HepG2 (cell line): ENCODE results near the gene CTBP1. TPM values are rescaled to one million over a fixed set of nuclear protein-coding genes. Genes with fewer than 3 reads are reported as not detected.
A peak's percentile ranks its signal among the peaks of the same experiment; 100 is the strongest.

Experiments used
- ATAC-seq: fragments of 200-7000 bp; cut with Tn5 transposase; 3 replicates; pipeline ENCODE4 v1.9.1; 2020; ENCODE audit warnings: mild to moderate bottlenecking, moderate library complexity
- BruUV-seq: library from RNA; stranded (reverse); fragments of 400-500 nt; replicated peaks from 2 replicates; lab custom pipeline; 2021; lab: Mats Ljungman, UMichigan
- CTCF ChIA-PET: fragments of 300-600 bp; formaldehyde crosslinking; extraction: SDS; loops from one replicate; lab custom pipeline; 2021; ENCODE audit warnings: low total read pairs, inconsistent platforms, low intra/inter-chr PET ratio; lab: Yijun Ruan, JAX
- POLR2A ChIA-PET: fragments of 350-600 bp; sonication (Branson Sonifier 250); formaldehyde crosslinking; loops from one replicate; lab custom pipeline; 2020; ENCODE audit warnings: antibody characterized with exemption, inconsistent platforms; lab: Yijun Ruan, JAX
- DNase-seq: peaks from one replicate; pipeline ENCODE4 v3.0.0-alpha.2; 2015; ENCODE audit warnings: low spot score
- FAIRE-seq: peaks from 3 replicates; lab custom pipeline; 2011; peaks lifted over from hg19 to GRCh38; lab: Jason Lieb, UNC
- H2AFZ ChIP-seq: one replicate; pipeline ENCODE4 v1.6.1; 2011; ENCODE audit warnings: low read length, inconsistent platforms
- H3K27ac ChIP-seq: fragments of 300-600 bp; 3 replicates; pipeline ENCODE4 v1.8.0; 2011; ENCODE audit warnings: mixed run types, mild to moderate bottlenecking, mixed read lengths, low read length, inconsistent platforms; ENCODE audit not compliant: insufficient read depth; ENCODE audit errors: extremely low read length
- H3K27me3 ChIP-seq, 2 experiments: fragments of 200-600 bp in 1 of 2; 2 replicates in 1 of 2; 3 replicates in 1 of 2; pipeline versions ENCODE4 v1.6.0 to v1.8.0; 2011; ENCODE audit warnings: low read length in 2 of 2, mild to moderate bottlenecking in 2 of 2, moderate library complexity in 2 of 2, inconsistent platforms in 1 of 2; ENCODE audit not compliant: insufficient read depth in 2 of 2, control insufficient read depth in 1 of 2
- H3K36me3 ChIP-seq, 2 experiments: fragments of 200-600 bp in 1 of 2; replicated peaks in 1 of 2; 2 replicates in 1 of 2; 3 replicates in 1 of 2; pipeline versions ENCODE4 v1.5.1 to v1.8.0; 2011; ENCODE audit warnings: low read length in 2 of 2, inconsistent platforms in 1 of 2; ENCODE audit not compliant: insufficient read depth in 2 of 2, control insufficient read depth in 1 of 2
- H3K4me1 ChIP-seq: 2 replicates; pipeline ENCODE4 v1.5.1; 2012; ENCODE audit warnings: low read length, inconsistent platforms; ENCODE audit not compliant: insufficient read depth
- H3K4me2 ChIP-seq: 2 replicates; pipeline ENCODE4 v1.6.0; 2011; ENCODE audit warnings: low read depth, low read length, inconsistent platforms
- H3K4me3 ChIP-seq, 3 experiments: fragments of 200-600 bp in 1 of 3; sonication (generic), shearing (Covaris generic) in 1 of 3; replicated peaks in 1 of 3; 2 replicates each; pipeline ENCODE4 v1.5.1; 2011 to 2016; ENCODE audit warnings: low read length in 3 of 3, inconsistent platforms in 2 of 3, low read depth in 2 of 3, mild to moderate bottlenecking in 2 of 3, control low read depth in 1 of 3, mixed read lengths in 1 of 3; ENCODE audit not compliant: insufficient read depth in 1 of 3
- H3K79me2 ChIP-seq: one replicate; pipeline ENCODE4 v1.6.1; 2011; ENCODE audit warnings: low read length, inconsistent platforms; ENCODE audit not compliant: insufficient read depth
- H3K9ac ChIP-seq: 2 replicates; pipeline ENCODE4 v1.6.0; 2011; ENCODE audit warnings: mild to moderate bottlenecking, low read depth, low read length, inconsistent platforms; ENCODE audit not compliant: insufficient read depth
- H3K9me3 ChIP-seq: 2 replicates; pipeline ENCODE4 v1.5.1; 2012; ENCODE audit warnings: mild to moderate bottlenecking, low read length
- H4K20me1 ChIP-seq: 2 replicates; pipeline ENCODE4 v1.6.0; 2011; ENCODE audit warnings: inconsistent platforms, mild to moderate bottlenecking, low read length, moderate library complexity; ENCODE audit not compliant: insufficient read depth
- CEBPB ChIP-seq: IDR thresholded peaks from 2 replicates; pipeline ENCODE4 v1.6.1; 2011; ENCODE audit warnings: low read depth, low read length, improper control_type of control experiment, borderline replicate concordance
- FOXO1 ChIP-seq: sonication (generic); formaldehyde crosslinking; IDR thresholded peaks from 2 replicates; pipeline ENCODE4 v1.4.0; 2020; ENCODE audit warnings: missing genetic modification reagents
- KDM2A ChIP-seq: sonication (generic); formaldehyde crosslinking; IDR thresholded peaks from 2 replicates; pipeline ENCODE4 v1.4.0; 2020; ENCODE audit warnings: low read depth, missing genetic modification reagents, borderline replicate concordance
- KLF11 ChIP-seq: IDR thresholded peaks from 2 replicates; pipeline ENCODE4 v1.6.1; 2016; ENCODE audit warnings: missing compliant biosample characterization
- KMT2A ChIP-seq: sonication (generic); formaldehyde crosslinking; IDR thresholded peaks from 2 replicates; pipeline ENCODE4 v1.4.0; 2020; ENCODE audit warnings: missing genetic modification reagents
- SOX13 ChIP-seq, 3 experiments: fragments of 450-650 bp in 1 of 3; sonication (generic) in 1 of 3; formaldehyde crosslinking in 1 of 3; IDR thresholded peaks in 2 of 3; conservative IDR thresholded peaks in 1 of 3; 2 replicates each; pipeline versions ENCODE4 v1.5.0 to v1.6.1; 2016 to 2020; ENCODE audit warnings: antibody characterized with exemption in 1 of 3, mild to moderate bottlenecking in 1 of 3, missing compliant biosample characterization in 1 of 3, missing genetic modification reagents in 1 of 3, moderate library complexity in 1 of 3
- SRSF1 ChIP-seq: fragments of 200-400 bp; formaldehyde crosslinking; optimal IDR thresholded peaks from 2 replicates; pipeline ENCODE3; 2017; ENCODE audit warnings: mild to moderate bottlenecking, low read depth, low read length, moderate library complexity
- TCF7 ChIP-seq: sonication (generic); IDR thresholded peaks from 2 replicates; pipeline ENCODE4 v1.6.1; 2016; ENCODE audit warnings: antibody characterized with exemption, low read depth
- TOE1 ChIP-seq: sonication (generic); formaldehyde crosslinking; IDR thresholded peaks from 2 replicates; pipeline ENCODE4 v1.4.0; 2020; ENCODE audit warnings: mild to moderate bottlenecking, missing genetic modification reagents
- YEATS2 ChIP-seq: sonication (generic); formaldehyde crosslinking; IDR thresholded peaks from 2 replicates; pipeline ENCODE4 v1.4.0; 2020; ENCODE audit warnings: missing genetic modification reagents, borderline replicate concordance
- ZBTB7A ChIP-seq: sonication (generic); formaldehyde crosslinking; IDR thresholded peaks from 2 replicates; pipeline ENCODE4 v1.8.0; 2022; ENCODE audit warnings: mild to moderate bottlenecking, missing genetic modification reagents
- ZNF143 ChIP-seq: sonication (generic); formaldehyde crosslinking; IDR thresholded peaks from 2 replicates; pipeline ENCODE4 v1.4.0; 2020; ENCODE audit warnings: missing genetic modification reagents
- ZNF552 ChIP-seq: sonication (generic); formaldehyde crosslinking; IDR thresholded peaks from 2 replicates; pipeline ENCODE4 v1.9.0; 2022; ENCODE audit warnings: missing genetic modification reagents, mild to moderate bottlenecking, borderline replicate concordance
- WGBS: methylation state at CpG from one replicate; pipeline ENCODE4 v1.1.6; 2017; ENCODE audit warnings: low lambda C conversion rate; 5-methylcytosine and 5-hydroxymethylcytosine counted together
- in situ Hi-C: cut with HindIII; loops from 2 replicates; pipeline ENCODE4 v1.10.0; 2017; ENCODE audit warnings: low pct_unique_long_range_greater_than_20kb; ENCODE audit not compliant: extremely low pct_ligation_motif_present
- intact Hi-C: fragments of 100-400 bp; cut with micrococcal nuclease; formaldehyde crosslinking; loops from one replicate; pipeline ENCODE4 v1.10.0; 2022; ENCODE audit not compliant: unreplicated experiment
- polyA plus RNA-seq, 8 experiments: library from polyadenylated mRNA; depleted of rRNA in 3 of 8; stranded (reverse) in 7 of 8; unstranded in 1 of 8; fragments of >200 nt; fragmentation: Illumina TruSeq in 4 of 8; extraction: Trizol in 4 of 8; gene quantifications; 2 replicates each; pipeline versions ENCODE4 v1.2.1 to v1.2.3, GENCODE V29; 2011 to 2016; ENCODE audit warnings: low read depth in 4 of 8, missing spikeins in 1 of 8, mixed read lengths in 1 of 8; ENCODE audit not compliant: insufficient read depth in 1 of 8
- total RNA-seq, 5 experiments: library from RNA; depleted of rRNA; stranded (reverse); fragments of >200 nt; fragmentation: Illumina TruSeq; extraction: Trizol; gene quantifications; 2 replicates each; pipeline ENCODE4 v1.2.3, GENCODE V29; 2016; ENCODE audit warnings: low read depth in 1 of 5
- TF ChIP-seq, protein P1 (sequence below): sonication (generic); formaldehyde crosslinking; IDR thresholded peaks from 2 replicates; pipeline ENCODE4 v1.4.0; 2020; ENCODE audit warnings: mild to moderate bottlenecking, missing genetic modification reagents
- TF ChIP-seq, protein P2 (sequence below): IDR thresholded peaks from 2 replicates; pipeline ENCODE4 v1.6.1; 2012; ENCODE audit warnings: inconsistent platforms
- TF ChIP-seq, protein P3 (sequence below): sonication (generic); formaldehyde crosslinking; IDR thresholded peaks from 2 replicates; pipeline ENCODE4 v1.4.0; 2020; ENCODE audit warnings: low read depth, missing genetic modification reagents

The CTBP1 gene
- total and polyA plus RNA-seq, 2 of the 13 experiments (the other 11 are each of a cell fraction or from before 2014, with no cell fraction given) = 78.5 to 112 TPM

DNA sequence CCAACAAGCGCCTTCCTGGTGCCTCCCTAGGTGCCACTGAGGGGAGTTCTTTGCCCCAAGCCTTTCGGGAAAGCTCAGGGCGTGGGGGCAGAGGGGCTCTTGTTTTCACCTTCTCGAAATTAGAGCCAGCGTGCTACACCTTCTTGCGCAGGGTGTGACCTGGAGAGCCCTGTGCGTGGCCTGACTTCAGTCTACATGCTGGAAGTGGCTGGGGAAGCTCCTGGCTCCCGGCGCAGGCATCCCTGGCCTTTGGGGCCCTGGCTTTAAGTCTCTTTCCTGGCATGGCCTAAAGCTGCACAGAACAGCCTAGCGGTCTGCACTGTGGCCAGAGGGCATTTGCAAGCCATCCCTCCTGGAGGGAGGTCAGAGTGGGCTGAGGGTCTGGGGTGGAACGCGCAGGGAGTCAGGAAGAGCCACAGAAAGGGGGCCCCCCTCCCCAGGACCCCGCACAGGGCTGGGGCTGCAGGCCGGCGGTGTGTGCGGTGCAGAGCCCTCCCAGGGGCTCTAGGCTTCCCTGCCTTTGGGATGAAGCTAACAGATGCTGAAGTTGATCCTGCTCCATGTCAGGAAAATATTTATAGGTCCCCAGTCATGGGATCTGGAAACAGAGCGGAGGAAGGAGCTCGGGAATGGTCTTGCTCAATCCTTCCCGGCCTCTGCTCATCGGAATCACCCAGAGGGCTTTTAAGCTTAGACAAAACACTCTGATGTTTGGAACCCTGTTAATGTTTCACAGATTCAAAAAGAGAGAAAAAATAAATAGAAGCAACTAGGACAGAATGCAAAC is 75.8 kb downstream of the CTBP1 start:
- ATAC-seq (peak; percentile 78), DNase-seq (peak; percentile 89), FAIRE-seq (peak; percentile 97)
- 5% methylated on average over 14 of the region's 20 CpGs for WGBS
- peak overlapping the region; percentile 78 for H3K27ac ChIP-seq
- H3K27me3 ChIP-seq = peaks cover 0 to 1% of the 10 kb centered on the region in 2 experiments; a peak in 1 of 5 replicates
- ChIA-PET CTCF (no interaction called here), POLR2A (interaction anchor here (0.6 to 4.6 kb wide), 15 partner anchors 10 to 173 kb away, joined by 3 to 95 read pairs (median 6); partner anchors contain the start of genes CTBP1, MAEA and UVSSA)
- no peaks in the 10 kb centered on the region for H3K79me2 ChIP-seq
- H3K9ac ChIP-seq = peak overlapping the region; percentile 74
- BruUV-seq = no TSS peak
- H3K4me1 ChIP-seq = peaks cover 63% of the 10 kb centered on the region
- H4K20me1 ChIP-seq = no peaks in the 10 kb centered on the region
- H3K4me2 ChIP-seq = peak overlapping the region; percentile 93
- H3K9me3 ChIP-seq = no peaks in the 10 kb centered on the region
- H2AFZ ChIP-seq = no peak overlapping the region
- in situ Hi-C loops = loop anchor here (5.0 kb wide), 1 partner anchor 34 kb away; no protein-coding TSS in a partner anchor
- H3K4me3 ChIP-seq = peak overlapping the region; percentile 58 to 83 (median 81)
- intact Hi-C loops = loop anchor here (1.0 to 2.0 kb wide), 2 partner anchors 32 to 76 kb away; partner anchors contain the start of gene CTBP1
- H3K36me3 ChIP-seq = peaks cover 3 to 9% of the 10 kb centered on the region in 2 experiments; a peak in 2 of 5 replicates
- TF ChIP-seq KLF11 (CRISPR knock-in tag) (0 out of 2 replicates have a peak, but pooled peaks have one; percentile 21), TCF7 (peak; percentile 63), KMT2A (peak; percentile 48; the same call in 1 of the 2 replicates), ZNF552 (CRISPR knock-in tag) (0 out of 2 replicates have a peak, but pooled peaks have one; percentile 61), ZBTB7A (CRISPR knock-in tag) (0 out of 2 replicates have a peak, but pooled peaks have one; percentile 44), SRSF1 (peak; percentile 17), YEATS2 (CRISPR knock-in tag) (0 out of 2 replicates have a peak, but pooled peaks have one; percentile 11), FOXO1 (CRISPR knock-in tag) (peak; percentile 24), SOX13 (IDR thresholded peaks at IDR 0.05) (no peak), SOX13 (CRISPR knock-in tag; conservative IDR thresholded peaks at IDR 0.05 in 1 of 2, IDR thresholded peaks at IDR 0.05 in 1 of 2) (peak in 1 of 2 experiments; percentile 51; a peak in 1 of 4 replicates), KDM2A (CRISPR knock-in tag) (peak; percentile 40; the same call in 1 of the 2 replicates), TOE1 (CRISPR knock-in tag) (no peak), ZNF143 (no peak), CEBPB (peak; percentile 94)
- TF ChIP-seq, protein P1, sequence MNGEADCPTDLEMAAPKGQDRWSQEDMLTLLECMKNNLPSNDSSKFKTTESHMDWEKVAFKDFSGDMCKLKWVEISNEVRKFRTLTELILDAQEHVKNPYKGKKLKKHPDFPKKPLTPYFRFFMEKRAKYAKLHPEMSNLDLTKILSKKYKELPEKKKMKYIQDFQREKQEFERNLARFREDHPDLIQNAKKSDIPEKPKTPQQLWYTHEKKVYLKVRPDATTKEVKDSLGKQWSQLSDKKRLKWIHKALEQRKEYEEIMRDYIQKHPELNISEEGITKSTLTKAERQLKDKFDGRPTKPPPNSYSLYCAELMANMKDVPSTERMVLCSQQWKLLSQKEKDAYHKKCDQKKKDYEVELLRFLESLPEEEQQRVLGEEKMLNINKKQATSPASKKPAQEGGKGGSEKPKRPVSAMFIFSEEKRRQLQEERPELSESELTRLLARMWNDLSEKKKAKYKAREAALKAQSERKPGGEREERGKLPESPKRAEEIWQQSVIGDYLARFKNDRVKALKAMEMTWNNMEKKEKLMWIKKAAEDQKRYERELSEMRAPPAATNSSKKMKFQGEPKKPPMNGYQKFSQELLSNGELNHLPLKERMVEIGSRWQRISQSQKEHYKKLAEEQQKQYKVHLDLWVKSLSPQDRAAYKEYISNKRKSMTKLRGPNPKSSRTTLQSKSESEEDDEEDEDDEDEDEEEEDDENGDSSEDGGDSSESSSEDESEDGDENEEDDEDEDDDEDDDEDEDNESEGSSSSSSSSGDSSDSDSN = peak; percentile 9; the same call in 1 of the 2 replicates
- TF ChIP-seq, protein P2, sequence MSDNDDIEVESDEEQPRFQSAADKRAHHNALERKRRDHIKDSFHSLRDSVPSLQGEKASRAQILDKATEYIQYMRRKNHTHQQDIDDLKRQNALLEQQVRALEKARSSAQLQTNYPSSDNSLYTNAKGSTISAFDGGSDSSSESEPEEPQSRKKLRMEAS = peak; percentile 34; the same call in 1 of the 2 replicates
- TF ChIP-seq, protein P3, sequence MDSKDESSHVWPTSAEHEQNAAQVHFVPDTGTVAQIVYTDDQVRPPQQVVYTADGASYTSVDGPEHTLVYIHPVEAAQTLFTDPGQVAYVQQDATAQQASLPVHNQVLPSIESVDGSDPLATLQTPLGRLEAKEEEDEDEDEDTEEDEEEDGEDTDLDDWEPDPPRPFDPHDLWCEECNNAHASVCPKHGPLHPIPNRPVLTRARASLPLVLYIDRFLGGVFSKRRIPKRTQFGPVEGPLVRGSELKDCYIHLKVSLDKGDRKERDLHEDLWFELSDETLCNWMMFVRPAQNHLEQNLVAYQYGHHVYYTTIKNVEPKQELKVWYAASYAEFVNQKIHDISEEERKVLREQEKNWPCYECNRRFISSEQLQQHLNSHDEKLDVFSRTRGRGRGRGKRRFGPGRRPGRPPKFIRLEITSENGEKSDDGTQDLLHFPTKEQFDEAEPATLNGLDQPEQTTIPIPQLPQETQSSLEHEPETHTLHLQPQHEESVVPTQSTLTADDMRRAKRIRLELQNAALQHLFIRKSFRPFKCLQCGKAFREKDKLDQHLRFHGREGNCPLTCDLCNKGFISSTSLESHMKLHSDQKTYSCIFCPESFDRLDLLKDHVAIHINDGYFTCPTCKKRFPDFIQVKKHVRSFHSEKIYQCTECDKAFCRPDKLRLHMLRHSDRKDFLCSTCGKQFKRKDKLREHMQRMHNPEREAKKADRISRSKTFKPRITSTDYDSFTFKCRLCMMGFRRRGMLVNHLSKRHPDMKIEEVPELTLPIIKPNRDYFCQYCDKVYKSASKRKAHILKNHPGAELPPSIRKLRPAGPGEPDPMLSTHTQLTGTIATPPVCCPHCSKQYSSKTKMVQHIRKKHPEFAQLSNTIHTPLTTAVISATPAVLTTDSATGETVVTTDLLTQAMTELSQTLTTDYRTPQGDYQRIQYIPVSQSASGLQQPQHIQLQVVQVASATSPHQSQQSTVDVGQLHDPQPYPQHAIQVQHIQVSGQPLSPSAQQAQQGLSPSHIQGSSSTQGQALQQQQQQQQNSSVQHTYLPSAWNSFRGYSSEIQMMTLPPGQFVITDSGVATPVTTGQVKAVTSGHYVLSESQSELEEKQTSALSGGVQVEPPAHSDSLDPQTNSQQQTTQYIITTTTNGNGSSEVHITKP = 0 out of 2 replicates have a peak, but pooled peaks have one; percentile 26
